Measurements from ENCODE around the gene IMMP2L.

IMMP2L gene

GRCh38 chr7:111192614-111193413, 369.5 kb downstream of the IMMP2L start:
- no peaks in the 10 kb centered on the region for H3K4me1 ChIP-seq (ENCODE audit: control insufficient read depth, insufficient read depth, low read length)
- H3K9ac ChIP-seq (ENCODE audit: low read length in 2 of 2): no peak overlapping the region
- no peak overlapping the region for H3K4me3 ChIP-seq (ENCODE audit: low read length in 2 of 2)

GRCh38 chr7:111190804-111191203, 371.5 kb downstream of the IMMP2L start:
- Histone ChIP-seq H3K27me3 (ENCODE audit: control insufficient read depth in 1 of 2, insufficient read depth in 2 of 2, low read length in 2 of 2) (no peaks in the 10 kb centered on the region), H3K9me3 (ENCODE audit: control insufficient read depth in 2 of 2, low read length in 2 of 2) (peaks cover 0 to 4% of the 10 kb centered on the region in 2 donors), H3K4me3 (ENCODE audit: low read length in 2 of 2) (no peak overlapping the region), H3K4me1 (ENCODE audit: control insufficient read depth, insufficient read depth, low read length) (no peaks in the 10 kb centered on the region), H3K36me3 (ENCODE audit: control insufficient read depth in 2 of 2, insufficient read depth in 2 of 2, low read length in 2 of 2) (no peaks in the 10 kb centered on the region), H3K9ac (ENCODE audit: low read length in 2 of 2) (no peak overlapping the region), H3K27ac (ENCODE audit: low read length) (no peak overlapping the region)

More at GRCh38 chr7:111192614-111193413, 369.5 kb downstream of the IMMP2L start:
- H3K27ac ChIP-seq (ENCODE audit: low read length): no peak overlapping the region
- H3K27me3 ChIP-seq (ENCODE audit: control insufficient read depth in 1 of 2, insufficient read depth in 2 of 2, low read length in 2 of 2): no peaks in the 10 kb centered on the region
- H3K9me3 ChIP-seq (ENCODE audit: control insufficient read depth in 2 of 2, low read length in 2 of 2): peaks cover 0 to 4% of the 10 kb centered on the region in 2 donors
- no peaks in the 10 kb centered on the region for H3K36me3 ChIP-seq (ENCODE audit: control insufficient read depth in 2 of 2, insufficient read depth in 2 of 2, low read length in 2 of 2)

DNA sequence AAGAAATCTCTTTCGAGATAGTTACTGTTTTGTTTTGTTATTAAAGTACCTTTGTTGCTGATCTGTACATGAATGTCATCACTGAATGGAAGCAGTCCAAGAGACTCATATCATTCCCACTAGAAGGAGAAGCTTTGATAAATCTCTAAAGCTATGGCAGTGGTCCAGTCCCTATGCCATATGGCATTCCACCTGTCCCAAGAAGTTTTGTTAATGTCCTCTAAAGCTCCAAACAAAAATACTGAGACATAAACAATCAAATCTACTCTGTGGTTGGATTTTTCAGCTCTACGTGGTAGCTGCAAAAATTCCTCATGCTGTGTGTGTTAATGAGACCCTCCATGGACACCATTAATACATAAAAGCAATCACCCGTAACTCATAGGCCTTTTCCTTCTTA, 377.3 kb downstream of the IMMP2L start:
- Histone ChIP-seq H3K36me3 (ENCODE audit: control insufficient read depth in 2 of 2, insufficient read depth in 2 of 2, low read length in 2 of 2) (no peaks in the 10 kb centered on the region), H3K9me3 (ENCODE audit: control insufficient read depth in 2 of 2, low read length in 2 of 2) (peaks cover 0 to 4% of the 10 kb centered on the region in 2 donors), H3K27ac (ENCODE audit: low read length) (no peak overlapping the region)

DNA sequence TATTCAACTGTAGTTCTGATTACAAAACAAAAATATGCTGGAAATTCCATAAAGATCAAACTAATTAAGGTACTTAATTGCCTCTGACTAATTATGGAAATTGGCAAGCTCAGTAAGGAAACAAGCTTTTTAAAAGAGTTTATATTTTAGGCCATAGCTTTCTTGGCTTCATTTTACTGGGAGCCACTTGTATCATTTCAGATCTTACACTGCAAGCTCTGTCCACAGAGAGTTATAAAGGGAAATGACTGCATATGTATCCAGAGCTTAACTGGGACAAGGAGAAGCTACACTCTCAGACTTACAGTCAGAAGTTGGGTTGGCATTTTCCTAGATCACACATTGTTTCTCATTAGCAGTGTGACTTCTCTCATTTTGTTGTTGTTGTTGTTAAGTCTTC, 379.0 kb downstream of the IMMP2L start:
- Histone ChIP-seq H3K4me3 (ENCODE audit: low read length in 2 of 2) (no peak overlapping the region), H3K9me3 (ENCODE audit: control insufficient read depth in 2 of 2, low read length in 2 of 2) (peaks cover 0 to 3% of the 10 kb centered on the region in 2 donors), H3K9ac (ENCODE audit: low read length in 2 of 2) (no peak overlapping the region), H3K4me1 (ENCODE audit: control insufficient read depth, insufficient read depth, low read length) (no peaks in the 10 kb centered on the region), H3K27me3 (ENCODE audit: control insufficient read depth in 1 of 2, insufficient read depth in 2 of 2, low read length in 2 of 2) (no peaks in the 10 kb centered on the region), H3K36me3 (ENCODE audit: control insufficient read depth in 2 of 2, insufficient read depth in 2 of 2, low read length in 2 of 2) (no peaks in the 10 kb centered on the region), H3K27ac (ENCODE audit: low read length) (no peak overlapping the region)

More for the DNA sequence above, 377.3 kb downstream of the IMMP2L start:
- no peaks in the 10 kb centered on the region for H3K4me1 ChIP-seq (ENCODE audit: control insufficient read depth, insufficient read depth, low read length)
- no peak overlapping the region for H3K4me3 ChIP-seq (ENCODE audit: low read length in 2 of 2)
- no peaks in the 10 kb centered on the region for H3K27me3 ChIP-seq (ENCODE audit: control insufficient read depth in 1 of 2, insufficient read depth in 2 of 2, low read length in 2 of 2)
- H3K9ac ChIP-seq (ENCODE audit: low read length in 2 of 2): no peak overlapping the region

DNA sequence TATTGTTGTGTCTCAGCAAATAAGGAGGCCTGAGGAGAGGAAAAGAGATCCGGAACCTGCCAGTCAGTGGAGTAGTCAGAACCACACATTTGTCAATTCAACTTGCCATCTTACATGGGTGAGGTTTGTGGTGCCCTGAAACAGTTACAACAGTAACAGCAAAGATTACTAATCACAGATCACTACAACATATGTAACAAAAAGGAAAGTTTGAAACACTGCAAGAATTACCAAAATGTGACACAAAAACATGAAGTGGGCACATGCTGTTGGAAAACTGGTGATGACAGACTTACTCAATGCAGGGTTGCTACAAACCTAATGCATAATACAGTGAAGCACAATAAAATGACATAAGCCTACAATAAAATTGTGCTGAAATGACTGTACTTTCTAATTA, 382.0 kb downstream of the IMMP2L start:
- Histone ChIP-seq H3K27me3 (ENCODE audit: control insufficient read depth in 1 of 2, insufficient read depth in 2 of 2, low read length in 2 of 2) (no peaks in the 10 kb centered on the region), H3K27ac (ENCODE audit: low read length) (no peak overlapping the region), H3K4me1 (ENCODE audit: control insufficient read depth, insufficient read depth, low read length) (no peaks in the 10 kb centered on the region), H3K9ac (ENCODE audit: low read length in 2 of 2) (no peak overlapping the region), H3K36me3 (ENCODE audit: control insufficient read depth in 2 of 2, insufficient read depth in 2 of 2, low read length in 2 of 2) (no peaks in the 10 kb centered on the region), H3K4me3 (ENCODE audit: low read length in 2 of 2) (no peak overlapping the region), H3K9me3 (ENCODE audit: control insufficient read depth in 2 of 2, low read length in 2 of 2) (no peaks in the 10 kb centered on the region)

DNA sequence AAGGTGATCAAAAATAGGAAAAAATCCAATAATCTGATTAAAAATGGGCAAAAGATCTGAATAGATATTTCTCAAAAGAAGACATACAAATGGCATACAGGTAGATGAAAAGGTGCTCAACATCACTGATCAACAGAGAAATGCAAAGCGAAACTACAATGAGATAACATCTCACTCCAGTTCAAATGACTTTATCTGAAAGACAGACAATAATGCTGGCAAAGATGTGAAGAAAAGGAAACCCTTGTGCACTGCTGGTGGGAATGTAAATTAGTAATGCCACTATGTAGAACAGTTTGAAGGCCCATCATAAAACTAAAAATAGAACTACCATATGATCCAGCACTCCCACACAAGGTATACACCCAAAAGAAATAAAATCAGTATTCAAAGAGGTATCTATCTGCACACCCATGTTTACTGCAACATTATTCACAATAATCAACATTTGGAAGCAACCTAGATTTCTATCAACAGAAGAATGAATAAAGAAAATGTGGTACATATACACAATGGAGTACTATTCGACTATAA, 386.3 kb downstream of the IMMP2L start:
- no peak overlapping the region for H3K27ac ChIP-seq (ENCODE audit: low read length)
- no peaks in the 10 kb centered on the region for H3K4me1 ChIP-seq (ENCODE audit: control insufficient read depth, insufficient read depth, low read length)
- H3K9ac ChIP-seq (ENCODE audit: low read length in 2 of 2): no peak overlapping the region
- H3K36me3 ChIP-seq (ENCODE audit: control insufficient read depth in 2 of 2, insufficient read depth in 2 of 2, low read length in 2 of 2): no peaks in the 10 kb centered on the region
- H3K27me3 ChIP-seq (ENCODE audit: control insufficient read depth in 1 of 2, insufficient read depth in 2 of 2, low read length in 2 of 2): no peaks in the 10 kb centered on the region
- H3K4me3 ChIP-seq (ENCODE audit: low read length in 2 of 2): no peak overlapping the region
- H3K9me3 ChIP-seq (ENCODE audit: control insufficient read depth in 2 of 2, low read length in 2 of 2): no peaks in the 10 kb centered on the region

GRCh38 chr7:111174510-111174909, 387.8 kb downstream of the IMMP2L start:
- Histone ChIP-seq H3K27ac (ENCODE audit: low read length) (no peak overlapping the region), H3K9me3 (ENCODE audit: control insufficient read depth in 2 of 2, low read length in 2 of 2) (no peaks in the 10 kb centered on the region), H3K4me3 (ENCODE audit: low read length in 2 of 2) (no peak overlapping the region), H3K4me1 (ENCODE audit: control insufficient read depth, insufficient read depth, low read length) (no peaks in the 10 kb centered on the region), H3K9ac (ENCODE audit: low read length in 2 of 2) (no peak overlapping the region), H3K36me3 (ENCODE audit: control insufficient read depth in 2 of 2, insufficient read depth in 2 of 2, low read length in 2 of 2) (no peaks in the 10 kb centered on the region), H3K27me3 (ENCODE audit: control insufficient read depth in 1 of 2, insufficient read depth in 2 of 2, low read length in 2 of 2) (no peaks in the 10 kb centered on the region)

- no peaks in the 10 kb centered on the region for H3K36me3 ChIP-seq (ENCODE audit: control insufficient read depth in 2 of 2, insufficient read depth in 2 of 2, low read length in 2 of 2)
- no peak overlapping the region for H3K27ac ChIP-seq (ENCODE audit: low read length)
- H3K4me1 ChIP-seq (ENCODE audit: control insufficient read depth, insufficient read depth, low read length): no peaks in the 10 kb centered on the region
- H3K9me3 ChIP-seq (ENCODE audit: control insufficient read depth in 2 of 2, low read length in 2 of 2): no peaks in the 10 kb centered on the region
- no peak overlapping the region for H3K9ac ChIP-seq (ENCODE audit: low read length in 2 of 2)
- H3K27me3 ChIP-seq (ENCODE audit: control insufficient read depth in 1 of 2, insufficient read depth in 2 of 2, low read length in 2 of 2): no peaks in the 10 kb centered on the region
- H3K4me3 ChIP-seq (ENCODE audit: low read length in 2 of 2): no peak overlapping the region
Measured at GRCh38 chr7:111173990-111174389, 388.3 kb downstream of the IMMP2L start.

DNA sequence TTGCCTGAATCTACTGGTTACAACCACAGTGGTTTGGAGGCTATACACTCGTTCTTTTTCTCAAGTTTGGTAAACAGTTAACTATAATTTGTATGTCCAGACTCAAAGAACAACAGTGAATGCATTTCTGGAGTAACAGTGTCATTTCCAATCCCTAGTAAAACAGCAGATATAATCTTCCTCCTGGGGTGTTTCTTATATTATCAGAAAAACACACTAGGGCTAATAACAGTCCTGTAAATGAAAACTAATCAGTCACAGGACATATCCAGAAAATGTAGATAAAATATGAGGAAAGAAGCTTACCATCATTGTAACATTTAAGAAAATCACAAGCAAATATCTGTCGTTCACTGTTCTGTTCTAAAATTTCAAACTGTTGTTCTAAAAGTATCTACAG, 388.8 kb downstream of the IMMP2L start:
- H3K9ac ChIP-seq (ENCODE audit: low read length in 2 of 2): no peak overlapping the region
- H3K27ac ChIP-seq (ENCODE audit: low read length): no peak overlapping the region
- no peaks in the 10 kb centered on the region for H3K9me3 ChIP-seq (ENCODE audit: control insufficient read depth in 2 of 2, low read length in 2 of 2)
- no peaks in the 10 kb centered on the region for H3K4me1 ChIP-seq (ENCODE audit: control insufficient read depth, insufficient read depth, low read length)
- H3K27me3 ChIP-seq (ENCODE audit: control insufficient read depth in 1 of 2, insufficient read depth in 2 of 2, low read length in 2 of 2): no peaks in the 10 kb centered on the region
- H3K36me3 ChIP-seq (ENCODE audit: control insufficient read depth in 2 of 2, insufficient read depth in 2 of 2, low read length in 2 of 2): no peaks in the 10 kb centered on the region
- H3K4me3 ChIP-seq (ENCODE audit: low read length in 2 of 2): no peak overlapping the region

- Histone ChIP-seq H3K27ac (ENCODE audit: low read length) (no peak overlapping the region), H3K36me3 (ENCODE audit: control insufficient read depth in 2 of 2, insufficient read depth in 2 of 2, low read length in 2 of 2) (no peaks in the 10 kb centered on the region), H3K9ac (ENCODE audit: low read length in 2 of 2) (no peak overlapping the region), H3K9me3 (ENCODE audit: control insufficient read depth in 2 of 2, low read length in 2 of 2) (no peaks in the 10 kb centered on the region), H3K27me3 (ENCODE audit: control insufficient read depth in 1 of 2, insufficient read depth in 2 of 2, low read length in 2 of 2) (no peaks in the 10 kb centered on the region), H3K4me3 (ENCODE audit: low read length in 2 of 2) (no peak overlapping the region), H3K4me1 (ENCODE audit: control insufficient read depth, insufficient read depth, low read length) (no peaks in the 10 kb centered on the region)
Measured at GRCh38 chr7:111172564-111173257, 389.6 kb downstream of the IMMP2L start.

GRCh38 chr7:111168182-111168581, 394.1 kb downstream of the IMMP2L start:
- no peaks in the 10 kb centered on the region for H3K27me3 ChIP-seq (ENCODE audit: control insufficient read depth in 1 of 2, insufficient read depth in 2 of 2, low read length in 2 of 2)
- no peak overlapping the region for H3K9ac ChIP-seq (ENCODE audit: low read length in 2 of 2)
- no peaks in the 10 kb centered on the region for H3K36me3 ChIP-seq (ENCODE audit: control insufficient read depth in 2 of 2, insufficient read depth in 2 of 2, low read length in 2 of 2)
- no peak overlapping the region for H3K27ac ChIP-seq (ENCODE audit: low read length)
- no peaks in the 10 kb centered on the region for H3K9me3 ChIP-seq (ENCODE audit: control insufficient read depth in 2 of 2, low read length in 2 of 2)
- no peak overlapping the region for H3K4me3 ChIP-seq (ENCODE audit: low read length in 2 of 2)
- H3K4me1 ChIP-seq (ENCODE audit: control insufficient read depth, insufficient read depth, low read length): no peaks in the 10 kb centered on the region
